HepG2 (cell line): ENCODE measurements around the gene ARHGAP15. TPM values are rescaled to one million over a fixed set of nuclear protein-coding genes. Genes with fewer than 3 reads are reported as not detected.
A peak's percentile ranks its signal among the peaks of the same experiment; 100 is the strongest.

Experiments
- ATAC-seq: fragments of 200-7000 bp; cut with Tn5 transposase; 3 replicates; pipeline ENCODE4 v1.9.1; 2020; ENCODE audit warnings: mild to moderate bottlenecking, moderate library complexity
- BruUV-seq: library from RNA; stranded (reverse); fragments of 400-500 nt; replicated peaks from 2 replicates; lab custom pipeline; 2021; lab: Mats Ljungman, UMichigan
- CTCF ChIA-PET: fragments of 300-600 bp; formaldehyde crosslinking; extraction: SDS; loops from one replicate; lab custom pipeline; 2021; ENCODE audit warnings: low total read pairs, inconsistent platforms, low intra/inter-chr PET ratio; lab: Yijun Ruan, JAX
- POLR2A ChIA-PET: fragments of 350-600 bp; sonication (Branson Sonifier 250); formaldehyde crosslinking; loops from one replicate; lab custom pipeline; 2020; ENCODE audit warnings: antibody characterized with exemption, inconsistent platforms; lab: Yijun Ruan, JAX
- DNase-seq: peaks from one replicate; pipeline ENCODE4 v3.0.0-alpha.2; 2015; ENCODE audit warnings: low spot score
- FAIRE-seq: peaks from 3 replicates; lab custom pipeline; 2011; peaks lifted over from hg19 to GRCh38; lab: Jason Lieb, UNC
- H2AFZ ChIP-seq: one replicate; pipeline ENCODE4 v1.6.1; 2011; ENCODE audit warnings: low read length, inconsistent platforms
- H3K27ac ChIP-seq: fragments of 300-600 bp; 3 replicates; pipeline ENCODE4 v1.8.0; 2011; ENCODE audit warnings: mixed run types, mild to moderate bottlenecking, mixed read lengths, low read length, inconsistent platforms; ENCODE audit not compliant: insufficient read depth; ENCODE audit errors: extremely low read length
- H3K27me3 ChIP-seq, 2 experiments: fragments of 200-600 bp in 1 of 2; 2 replicates in 1 of 2; 3 replicates in 1 of 2; pipeline versions ENCODE4 v1.6.0 to v1.8.0; 2011; ENCODE audit warnings: low read length in 2 of 2, mild to moderate bottlenecking in 2 of 2, moderate library complexity in 2 of 2, inconsistent platforms in 1 of 2; ENCODE audit not compliant: insufficient read depth in 2 of 2, control insufficient read depth in 1 of 2
- H3K36me3 ChIP-seq, 2 experiments: fragments of 200-600 bp in 1 of 2; replicated peaks in 1 of 2; 2 replicates in 1 of 2; 3 replicates in 1 of 2; pipeline versions ENCODE4 v1.5.1 to v1.8.0; 2011; ENCODE audit warnings: low read length in 2 of 2, inconsistent platforms in 1 of 2; ENCODE audit not compliant: insufficient read depth in 2 of 2, control insufficient read depth in 1 of 2
- H3K4me1 ChIP-seq: 2 replicates; pipeline ENCODE4 v1.5.1; 2012; ENCODE audit warnings: low read length, inconsistent platforms; ENCODE audit not compliant: insufficient read depth
- H3K4me2 ChIP-seq: 2 replicates; pipeline ENCODE4 v1.6.0; 2011; ENCODE audit warnings: low read depth, low read length, inconsistent platforms
- H3K4me3 ChIP-seq, 3 experiments: fragments of 200-600 bp in 1 of 3; sonication (generic), shearing (Covaris generic) in 1 of 3; replicated peaks in 1 of 3; 2 replicates each; pipeline ENCODE4 v1.5.1; 2011 to 2016; ENCODE audit warnings: low read length in 3 of 3, inconsistent platforms in 2 of 3, low read depth in 2 of 3, mild to moderate bottlenecking in 2 of 3, control low read depth in 1 of 3, mixed read lengths in 1 of 3; ENCODE audit not compliant: insufficient read depth in 1 of 3
- H3K79me2 ChIP-seq: one replicate; pipeline ENCODE4 v1.6.1; 2011; ENCODE audit warnings: low read length, inconsistent platforms; ENCODE audit not compliant: insufficient read depth
- H3K9ac ChIP-seq: 2 replicates; pipeline ENCODE4 v1.6.0; 2011; ENCODE audit warnings: mild to moderate bottlenecking, low read depth, low read length, inconsistent platforms; ENCODE audit not compliant: insufficient read depth
- H3K9me3 ChIP-seq: 2 replicates; pipeline ENCODE4 v1.5.1; 2012; ENCODE audit warnings: mild to moderate bottlenecking, low read length
- H4K20me1 ChIP-seq: 2 replicates; pipeline ENCODE4 v1.6.0; 2011; ENCODE audit warnings: inconsistent platforms, mild to moderate bottlenecking, low read length, moderate library complexity; ENCODE audit not compliant: insufficient read depth
- AGO1 ChIP-seq: fragments of 200-400 bp; formaldehyde crosslinking; IDR thresholded peaks from 2 replicates; pipeline ENCODE4 v1.6.1; 2017; ENCODE audit warnings: mild to moderate bottlenecking, low read depth, low read length, moderate library complexity; ENCODE audit not compliant: poor library complexity, severe bottlenecking
- ATF7 ChIP-seq, 2 experiments: fragments of 450-650 bp in 1 of 2; sonication (generic) in 1 of 2; formaldehyde crosslinking in 1 of 2; IDR thresholded peaks; 2 replicates each; pipeline versions ENCODE4 v1.4.0 to v1.6.1; 2016 to 2020; ENCODE audit warnings: antibody characterized with exemption in 1 of 2, mild to moderate bottlenecking in 1 of 2, missing genetic modification reagents in 1 of 2
- CEBPB ChIP-seq: IDR thresholded peaks from 2 replicates; pipeline ENCODE4 v1.6.1; 2011; ENCODE audit warnings: low read depth, low read length, improper control_type of control experiment, borderline replicate concordance
- ESRRA ChIP-seq: sonication (generic); formaldehyde crosslinking; IDR thresholded peaks from 2 replicates; pipeline ENCODE4 v1.5.1; 2020; ENCODE audit warnings: mild to moderate bottlenecking, low read depth, missing genetic modification reagents
- LCORL ChIP-seq, 2 experiments: fragments of 450-650 bp in 1 of 2; sonication (generic) in 1 of 2; formaldehyde crosslinking in 1 of 2; IDR thresholded peaks; 2 replicates each; pipeline versions ENCODE4 v1.5.0 to v1.6.1; 2017 to 2020; ENCODE audit warnings: antibody characterized with exemption in 1 of 2, missing genetic modification reagents in 1 of 2
- MLX ChIP-seq: IDR thresholded peaks from 2 replicates; pipeline ENCODE4 v1.6.1; 2016
- PLRG1 ChIP-seq: fragments of 450-650 bp; conservative IDR thresholded peaks from 2 replicates; pipeline ENCODE4 v1.6.1; 2016
- POLR2A ChIP-seq, 2 experiments: IDR thresholded peaks; 2 replicates each; pipeline ENCODE4 v1.6.1; 2011; ENCODE audit warnings: low read depth in 2 of 2, low read length in 2 of 2, mild to moderate bottlenecking in 1 of 2, moderate library complexity in 1 of 2; ENCODE audit not compliant: insufficient read depth in 1 of 2
- WGBS: methylation state at CpG from one replicate; pipeline ENCODE4 v1.1.6; 2017; ENCODE audit warnings: low lambda C conversion rate; 5-methylcytosine and 5-hydroxymethylcytosine counted together
- in situ Hi-C: cut with HindIII; loops from 2 replicates; pipeline ENCODE4 v1.10.0; 2017; ENCODE audit warnings: low pct_unique_long_range_greater_than_20kb; ENCODE audit not compliant: extremely low pct_ligation_motif_present
- intact Hi-C: fragments of 100-400 bp; cut with micrococcal nuclease; formaldehyde crosslinking; loops from one replicate; pipeline ENCODE4 v1.10.0; 2022; ENCODE audit not compliant: unreplicated experiment
- polyA plus RNA-seq, 8 experiments: library from polyadenylated mRNA; depleted of rRNA in 3 of 8; stranded (reverse) in 7 of 8; unstranded in 1 of 8; fragments of >200 nt; fragmentation: Illumina TruSeq in 4 of 8; extraction: Trizol in 4 of 8; gene quantifications; 2 replicates each; pipeline versions ENCODE4 v1.2.1 to v1.2.3, GENCODE V29; 2011 to 2016; ENCODE audit warnings: low read depth in 4 of 8, missing spikeins in 1 of 8, mixed read lengths in 1 of 8; ENCODE audit not compliant: insufficient read depth in 1 of 8
- total RNA-seq, 5 experiments: library from RNA; depleted of rRNA; stranded (reverse); fragments of >200 nt; fragmentation: Illumina TruSeq; extraction: Trizol; gene quantifications; 2 replicates each; pipeline ENCODE4 v1.2.3, GENCODE V29; 2016; ENCODE audit warnings: low read depth in 1 of 5

ARHGAP15 gene
- total and polyA plus RNA-seq, 2 of the 13 experiments (the other 11 are each of a cell fraction or from before 2014, with no cell fraction given): 0.04 TPM; not detected in 1

- no peak for TF ChIP-seq AGO1
- TF ChIP-seq ESRRA (CRISPR knock-in tag): no peak
- TF ChIP-seq LCORL (IDR thresholded peaks at IDR 0.05): no peak
- no peak for TF ChIP-seq LCORL (CRISPR knock-in tag; IDR thresholded peaks at IDR 0.05)
- TF ChIP-seq, all 625 proteins: peak for 0
Observed at GRCh38 chr2:143148757-143149156, 19.5 kb downstream of the ARHGAP15 start (continued).

GRCh38 chr2:143150287-143150686, 21.1 kb downstream of the ARHGAP15 start:
- H3K36me3 ChIP-seq: no peaks in the 10 kb centered on the region
- no peak for ATAC-seq
- no peak overlapping the region for H3K4me3 ChIP-seq
- no peak for TF ChIP-seq MLX
- TF ChIP-seq PLRG1: no peak
- in situ Hi-C loops (no loop called here), intact Hi-C loops (no loop called here)
- no TSS peak for BruUV-seq
- WGBS: 5% methylated on average over 4 of the region's 4 CpGs
- H3K4me1 ChIP-seq: no peaks in the 10 kb centered on the region
- H2AFZ ChIP-seq: no peak overlapping the region
- no peaks in the 10 kb centered on the region for H3K27me3 ChIP-seq
- no peaks in the 10 kb centered on the region for H4K20me1 ChIP-seq
- no peak overlapping the region for H3K9ac ChIP-seq
- ChIA-PET POLR2A (no interaction called here), CTCF (no interaction called here)
- H3K9me3 ChIP-seq: no peaks in the 10 kb centered on the region
- no peak for DNase-seq
- H3K4me2 ChIP-seq: no peak overlapping the region
- no peak for FAIRE-seq
- H3K27ac ChIP-seq: no peak overlapping the region
- H3K79me2 ChIP-seq: no peaks in the 10 kb centered on the region

- intact Hi-C loops: no loop called here
- Histone ChIP-seq H3K4me1 (no peaks in the 10 kb centered on the region), H3K4me3 (no peak overlapping the region), H3K36me3 (no peaks in the 10 kb centered on the region), H3K27me3 (no peaks in the 10 kb centered on the region), H3K79me2 (no peaks in the 10 kb centered on the region), H3K9me3 (no peaks in the 10 kb centered on the region), H3K4me2 (no peak overlapping the region), H4K20me1 (no peaks in the 10 kb centered on the region), H3K9ac (no peak overlapping the region), H2AFZ (no peak overlapping the region), H3K27ac (no peak overlapping the region)
- no TSS peak for BruUV-seq
- ATAC-seq (no peak), DNase-seq (no peak), FAIRE-seq (no peak)
- in situ Hi-C loops: no loop called here
- ChIA-PET POLR2A (no interaction called here), CTCF (no interaction called here)
- WGBS: 0% methylated on average over 1 of the region's 1 CpG
- TF ChIP-seq CEBPB (peak; percentile 60), ATF7 (IDR thresholded peaks at IDR 0.05) (peak; percentile 49), ATF7 (CRISPR knock-in tag; IDR thresholded peaks at IDR 0.05) (no peak), POLR2A (IDR thresholded peaks at IDR 0.05; ENCODE audit: insufficient read depth in 1 of 2, low read depth in 2 of 2, low read length in 2 of 2) (no peak)
Observed at GRCh38 chr2:143151111-143151752, 22.0 kb downstream of the ARHGAP15 start.
